Lung (tissue), 12 donors: ENCODE measurements around the gene TAOK2. TPM values are rescaled to one million over a fixed set of nuclear protein-coding genes. Genes with fewer than 3 reads are reported as not detected.
A peak's percentile ranks its signal among the peaks of the same experiment; 100 is the strongest.

Experiments used
- ATAC-seq: fragments of 200-7000 bp; cut with Tn5 transposase; one replicate; pipeline ENCODE4 v1.9.1; 2020; ENCODE audit warnings: moderate number of reproducible peaks; ENCODE audit not compliant: insufficient read depth, low FRiP score
- DNase-seq, 3 donors: peaks; one replicate each; pipeline ENCODE4 v3.0.0-alpha.2; 2013 to 2017
- H3K27ac ChIP-seq, 2 donors: one replicate each; pipeline ENCODE4 v1.5.1; 2013; ENCODE audit warnings: mild to moderate bottlenecking in 2 of 2, moderate library complexity in 2 of 2, control low read depth in 1 of 2, inconsistent platforms in 1 of 2, low read depth in 1 of 2, low read length in 1 of 2
- H3K27me3 ChIP-seq, 3 donors: one replicate each; pipeline ENCODE4 v1.5.1; 2013; ENCODE audit warnings: low read length in 2 of 3; ENCODE audit not compliant: control insufficient read depth in 3 of 3, insufficient read depth in 3 of 3
- H3K36me3 ChIP-seq, 4 donors: one replicate each; pipeline ENCODE4 v1.5.1; 2013; ENCODE audit warnings: low read length in 4 of 4, mild to moderate bottlenecking in 1 of 4, moderate library complexity in 1 of 4; ENCODE audit not compliant: control insufficient read depth in 4 of 4, insufficient read depth in 4 of 4
- H3K4me1 ChIP-seq, 5 donors: one replicate each; pipeline ENCODE4 v1.5.1; 2013; ENCODE audit warnings: low read length in 5 of 5, mild to moderate bottlenecking in 2 of 5, moderate library complexity in 1 of 5; ENCODE audit not compliant: control insufficient read depth in 5 of 5, insufficient read depth in 5 of 5
- H3K4me3 ChIP-seq: one replicate; pipeline ENCODE4 v1.5.1; 2013; ENCODE audit warnings: mild to moderate bottlenecking, control low read depth, moderate library complexity
- H3K9ac ChIP-seq, 2 donors: one replicate each; pipeline ENCODE4 v1.5.1; 2013; ENCODE audit warnings: low read length in 2 of 2, control low read depth in 1 of 2; ENCODE audit not compliant: insufficient read depth in 1 of 2
- H3K9me3 ChIP-seq, 4 donors: one replicate each; pipeline ENCODE4 v1.5.1; 2013; ENCODE audit warnings: low read length in 3 of 4, mild to moderate bottlenecking in 1 of 4, moderate library complexity in 1 of 4; ENCODE audit not compliant: control insufficient read depth in 4 of 4, insufficient read depth in 3 of 4
- WGBS, 2 donors: extraction: QIAGEN DNeasy Blood & Tissue Kit; methylation state at CpG; one replicate each; pipeline ENCODE4 v1.1.7; 2013; 5-methylcytosine and 5-hydroxymethylcytosine counted together
- polyA plus RNA-seq, 2 donors: library from polyadenylated mRNA; stranded (reverse); fragments of 200-250 nt; gene quantifications; one replicate each; pipeline ENCODE4 v1.2.1, GENCODE V29; 2013
- total RNA-seq, 2 donors: library from RNA; depleted of rRNA in 1 of 2; stranded (reverse); fragments of >200 nt in 1 of 2; gene quantifications; one replicate each; pipeline ENCODE4 v1.2.1, GENCODE V29; 2014 to 2021
- TF ChIP-seq, protein P1 (sequence below): IDR thresholded peaks from 2 replicates; pipeline ENCODE4 v1.5.1; 2012; ENCODE audit warnings: mild to moderate bottlenecking; ENCODE audit errors: control extremely low read depth, extremely low read depth
- donor health status: control.
- donor health status: control.
- donor health status: Bipolar disorder and iron deficiency.
- donor health status: healthy.
- donor health status: DM: yes; HTN: yes; CAD: no.

Gene TAOK2
- total and polyA plus RNA-seq, 4 donors = 33.8 to 71.8 (median 55.4) TPM

- Histone ChIP-seq H3K9me3 (peaks cover 0 to 2% (median 0%) of the 10 kb centered on the region in 4 donors), H3K27ac (no peak overlapping the region), H3K4me1 (peaks cover 0 to 22% (median 0%) of the 10 kb centered on the region in 5 donors), H3K4me3 (no peak overlapping the region), H3K27me3 (peaks cover 0 to 42% (median 9%) of the 10 kb centered on the region in 3 donors), H3K36me3 (no peaks in the 10 kb centered on the region), H3K9ac (no peak overlapping the region)
- 12 to 14% methylated on average over 11 of the region's 11 CpGs for WGBS, 2 donors
- DNase-seq (no peak), ATAC-seq (no peak)
- TF ChIP-seq, protein P1, sequence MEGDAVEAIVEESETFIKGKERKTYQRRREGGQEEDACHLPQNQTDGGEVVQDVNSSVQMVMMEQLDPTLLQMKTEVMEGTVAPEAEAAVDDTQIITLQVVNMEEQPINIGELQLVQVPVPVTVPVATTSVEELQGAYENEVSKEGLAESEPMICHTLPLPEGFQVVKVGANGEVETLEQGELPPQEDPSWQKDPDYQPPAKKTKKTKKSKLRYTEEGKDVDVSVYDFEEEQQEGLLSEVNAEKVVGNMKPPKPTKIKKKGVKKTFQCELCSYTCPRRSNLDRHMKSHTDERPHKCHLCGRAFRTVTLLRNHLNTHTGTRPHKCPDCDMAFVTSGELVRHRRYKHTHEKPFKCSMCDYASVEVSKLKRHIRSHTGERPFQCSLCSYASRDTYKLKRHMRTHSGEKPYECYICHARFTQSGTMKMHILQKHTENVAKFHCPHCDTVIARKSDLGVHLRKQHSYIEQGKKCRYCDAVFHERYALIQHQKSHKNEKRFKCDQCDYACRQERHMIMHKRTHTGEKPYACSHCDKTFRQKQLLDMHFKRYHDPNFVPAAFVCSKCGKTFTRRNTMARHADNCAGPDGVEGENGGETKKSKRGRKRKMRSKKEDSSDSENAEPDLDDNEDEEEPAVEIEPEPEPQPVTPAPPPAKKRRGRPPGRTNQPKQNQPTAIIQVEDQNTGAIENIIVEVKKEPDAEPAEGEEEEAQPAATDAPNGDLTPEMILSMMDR = no peak
These were observed 57.8 kb downstream of the TAOK2 start for GRCh38 chr16:30031477-30031918.

DNA sequence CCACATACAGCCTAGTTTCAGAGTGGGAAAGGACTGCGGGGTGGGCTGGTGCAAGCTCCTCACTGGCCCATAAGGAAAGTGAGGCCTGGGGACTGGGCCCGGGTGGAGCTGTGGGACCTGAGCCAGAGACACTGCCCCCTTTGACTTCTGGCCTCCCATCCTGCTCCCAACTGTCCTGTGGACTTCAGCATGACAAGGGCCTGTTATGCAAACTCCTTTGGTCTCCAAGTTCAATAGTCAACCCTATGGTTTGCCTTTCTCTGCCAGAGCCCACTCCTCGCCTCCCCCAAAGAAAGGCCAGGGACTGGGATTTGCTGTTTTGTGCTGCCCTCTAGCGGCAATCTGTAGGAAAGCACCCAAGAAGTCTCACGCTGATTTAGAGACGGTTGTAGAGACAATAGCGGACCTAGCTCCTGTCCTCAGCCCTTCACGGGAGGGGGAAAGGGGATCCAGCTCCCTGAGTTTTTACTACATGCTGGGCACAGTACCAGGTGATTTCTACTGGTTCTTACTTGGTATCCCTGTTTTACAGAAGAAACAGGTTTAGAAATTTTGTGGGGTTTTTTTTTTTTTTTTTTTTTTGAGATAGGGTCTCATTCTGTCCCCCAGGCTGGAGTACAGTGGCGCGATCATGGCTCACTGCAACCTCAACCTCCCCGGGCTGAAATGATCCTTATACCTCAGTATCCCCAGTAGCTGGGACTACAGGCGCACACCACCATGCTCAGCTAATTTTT, 58.6 kb downstream of the TAOK2 start:
- Histone ChIP-seq H3K36me3 (no peaks in the 10 kb centered on the region), H3K9me3 (peaks cover 0 to 2% (median 0%) of the 10 kb centered on the region in 4 donors), H3K9ac (no peak overlapping the region), H3K4me1 (peaks cover 0 to 22% (median 0%) of the 10 kb centered on the region in 5 donors), H3K4me3 (no peak overlapping the region), H3K27me3 (peaks cover 0 to 35% (median 9%) of the 10 kb centered on the region in 3 donors), H3K27ac (no peak overlapping the region)
- DNase-seq (peak; percentile 64 to 70 (median 65)), ATAC-seq (peak; percentile 47)
- WGBS, 2 donors = 26 to 33% methylated on average over 12 of the region's 12 CpGs
- TF ChIP-seq, protein P1 = peak; percentile 39

- H3K9me3 ChIP-seq = peaks cover 0 to 2% (median 0%) of the 10 kb centered on the region in 4 donors
- TF ChIP-seq, protein P1 = no peak
- no peak overlapping the region for H3K9ac ChIP-seq
- no peak overlapping the region for H3K27ac ChIP-seq
- WGBS, 2 donors = 75 to 85% methylated on average over 7 of the region's 7 CpGs
- no peaks in the 10 kb centered on the region for H3K36me3 ChIP-seq
- peaks cover 0 to 14% (median 0%) of the 10 kb centered on the region in 5 donors for H3K4me1 ChIP-seq
- ATAC-seq (no peak), DNase-seq (no peak)
- no peak overlapping the region for H3K4me3 ChIP-seq
- peaks cover 0 to 33% (median 9%) of the 10 kb centered on the region in 3 donors for H3K27me3 ChIP-seq
These were observed 59.6 kb downstream of the TAOK2 start for GRCh38 chr16:30033270-30033669.
